GDM1 (cell line): ENCODE measurements around the gene CLSTN2.

Experiments used
- DNase-seq: peaks from one replicate; lab custom pipeline; 2025; lab: John Stamatoyannopoulos, UW

CLSTN2 gene

GRCh38 chr3:139944256-139944910 is 9.4 kb downstream of the CLSTN2 start:
- DNase-seq, result no peak

- DNase-seq, result no peak
These were observed 10.4 kb downstream of the CLSTN2 start for GRCh38 chr3:139945386-139945785.

- DNase-seq, result no peak
These were observed 11.0 kb downstream of the CLSTN2 start for GRCh38 chr3:139945942-139946341.

- no peak for DNase-seq
These were observed 13.5 kb downstream of the CLSTN2 start for GRCh38 chr3:139948467-139948866.

- DNase-seq, result no peak
These were observed 13.9 kb downstream of the CLSTN2 start for GRCh38 chr3:139948898-139949297.

GRCh38 chr3:139953131-139953910 is 18.3 kb downstream of the CLSTN2 start:
- DNase-seq, result no peak

GRCh38 chr3:139954146-139954860 is 19.3 kb downstream of the CLSTN2 start:
- no peak for DNase-seq

GRCh38 chr3:139957844-139958243 is 22.9 kb downstream of the CLSTN2 start:
- no peak for DNase-seq

GRCh38 chr3:139969386-139969785 is 34.4 kb downstream of the CLSTN2 start:
- DNase-seq, result no peak

- no peak for DNase-seq
These were observed 35.5 kb downstream of the CLSTN2 start for GRCh38 chr3:139970526-139970925.

- no peak for DNase-seq
These were observed 39.9 kb downstream of the CLSTN2 start for GRCh38 chr3:139974809-139975425.

GRCh38 chr3:139975594-139976365 is 40.8 kb downstream of the CLSTN2 start:
- no peak for DNase-seq

- no peak for DNase-seq
These were observed 44.0 kb downstream of the CLSTN2 start for GRCh38 chr3:139978966-139979365.

- no peak for DNase-seq
These were observed 45.0 kb downstream of the CLSTN2 start for GRCh38 chr3:139979991-139980390.

GRCh38 chr3:139982404-139982803 is 47.4 kb downstream of the CLSTN2 start:
- DNase-seq, result no peak

GRCh38 chr3:139985576-139985975 is 50.6 kb downstream of the CLSTN2 start:
- DNase-seq, result no peak

- no peak for DNase-seq
These were observed 52.9 kb downstream of the CLSTN2 start for GRCh38 chr3:139987908-139988307.

GRCh38 chr3:139988472-139989156 is 53.6 kb downstream of the CLSTN2 start:
- no peak for DNase-seq

- no peak for DNase-seq
These were observed 59.9 kb downstream of the CLSTN2 start for GRCh38 chr3:139994891-139995290.

- DNase-seq, result no peak
These were observed 69.3 kb downstream of the CLSTN2 start for GRCh38 chr3:140004271-140004670.

GRCh38 chr3:140006331-140006730 is 71.3 kb downstream of the CLSTN2 start:
- DNase-seq, result no peak
